HG02938 (cell line): ENCODE measurements around the gene SUMF1.

Experiments used
- ATAC-seq: cut with Tn5 transposase; IDR thresholded peaks from one replicate; pipeline ENCODE4 v1.9.1; 2021; ENCODE audit warnings: mild to moderate bottlenecking, moderate library complexity; ENCODE audit not compliant: unreplicated experiment

SUMF1 gene

GRCh38 chr3:4418156-4418555, 48.9 kb downstream of the SUMF1 start:
- no peak for ATAC-seq

GRCh38 chr3:4417449-4417848, 49.6 kb downstream of the SUMF1 start:
- ATAC-seq = no peak

GRCh38 chr3:4416961-4417360, 50.1 kb downstream of the SUMF1 start:
- ATAC-seq = no peak

GRCh38 chr3:4416427-4416945, 50.6 kb downstream of the SUMF1 start:
- ATAC-seq = no peak

- no peak for ATAC-seq
These were observed 53.6 kb downstream of the SUMF1 start for GRCh38 chr3:4413467-4413866.

- no peak for ATAC-seq
These were observed 55.2 kb downstream of the SUMF1 start for GRCh38 chr3:4411833-4412232.

GRCh38 chr3:4411236-4411635, 55.8 kb downstream of the SUMF1 start:
- no peak for ATAC-seq

GRCh38 chr3:4410606-4411005, 56.5 kb downstream of the SUMF1 start:
- no peak for ATAC-seq

GRCh38 chr3:4409971-4410573, 57.0 kb downstream of the SUMF1 start:
- ATAC-seq = no peak

- ATAC-seq = no peak
These were observed 57.7 kb downstream of the SUMF1 start for GRCh38 chr3:4409415-4409814.

GRCh38 chr3:4408958-4409357, 58.1 kb downstream of the SUMF1 start:
- no peak for ATAC-seq

- no peak for ATAC-seq
These were observed 59.1 kb downstream of the SUMF1 start for GRCh38 chr3:4407941-4408340.

- peak; percentile 80 for ATAC-seq
These were observed 60.1 kb downstream of the SUMF1 start for GRCh38 chr3:4406746-4407568.

- ATAC-seq = no peak
These were observed 62.2 kb downstream of the SUMF1 start for GRCh38 chr3:4404881-4405280.

GRCh38 chr3:4401441-4401840, 65.6 kb downstream of the SUMF1 start:
- ATAC-seq = no peak

- no peak for ATAC-seq
These were observed 67.6 kb downstream of the SUMF1 start for GRCh38 chr3:4399476-4399875.

GRCh38 chr3:4398941-4399245, 68.2 kb downstream of the SUMF1 start:
- no peak for ATAC-seq

- ATAC-seq = no peak
These were observed 68.7 kb downstream of the SUMF1 start for GRCh38 chr3:4398120-4398940.

GRCh38 chr3:4397466-4397865, 69.6 kb downstream of the SUMF1 start:
- no peak for ATAC-seq

GRCh38 chr3:4396542-4396941, 70.5 kb downstream of the SUMF1 start:
- no peak for ATAC-seq

- ATAC-seq = no peak
These were observed 71.1 kb downstream of the SUMF1 start for GRCh38 chr3:4396006-4396405.

- no peak for ATAC-seq
These were observed 71.6 kb downstream of the SUMF1 start for GRCh38 chr3:4395448-4395847.
